ENCODE data around the gene BCL2L14. TPM values are rescaled to one million over a fixed set of nuclear protein-coding genes. Genes with fewer than 3 reads are reported as not detected.
A peak's percentile ranks its signal among the peaks of the same experiment; 100 is the strongest.

The BCL2L14 gene
- total and polyA plus RNA-seq, 2 of the 13 experiments (the other 11 are each of a cell fraction or from before 2014, with no cell fraction given): 0.11 TPM; not detected in 1

- TF ChIP-seq NFAT5 (CRISPR knock-in tag; IDR thresholded peaks at IDR 0.05) (no peak), ZGPAT (CRISPR knock-in tag; IDR thresholded peaks at IDR 0.05) (peak; percentile 40; the same call in 1 of the 2 replicates), ZFP36 (IDR thresholded peaks at IDR 0.05; ENCODE audit: borderline replicate concordance, low read depth, low read length, partially characterized antibody) (no peak), NFYB (CRISPR knock-in tag; IDR thresholded peaks at IDR 0.05) (no peak), ZNF691 (CRISPR knock-in tag; IDR thresholded peaks at IDR 0.05; ENCODE audit: borderline replicate concordance, low read depth) (no peak), ZNF749 (CRISPR knock-in tag; IDR thresholded peaks at IDR 0.05; ENCODE audit: borderline replicate concordance) (no peak), NR2F6 (IDR thresholded peaks at IDR 0.05) (0 out of 2 replicates have a peak, but pooled peaks have one; percentile 11), NR2F6 (CRISPR knock-in tag; IDR thresholded peaks at IDR 0.05) (peak; percentile 45; the same call in 1 of the 2 replicates), ZNF7 (CRISPR knock-in tag; IDR thresholded peaks at IDR 0.05) (no peak), ZFY (CRISPR knock-in tag; IDR thresholded peaks at IDR 0.05) (no peak), MLXIP (CRISPR knock-in tag; IDR thresholded peaks at IDR 0.05; ENCODE audit: borderline replicate concordance) (no peak), FOXP1 (IDR thresholded peaks at IDR 0.05) (no peak), FOXP1 (CRISPR knock-in tag; IDR thresholded peaks at IDR 0.05) (0 out of 2 replicates have a peak, but pooled peaks have one; percentile 23), ZXDC (CRISPR knock-in tag; IDR thresholded peaks at IDR 0.05) (no peak), ZMYM4 (CRISPR knock-in tag; IDR thresholded peaks at IDR 0.05) (no peak), ZC3H4 (CRISPR knock-in tag; IDR thresholded peaks at IDR 0.05; ENCODE audit: borderline replicate concordance) (no peak), POLR2AphosphoS2 (IDR thresholded peaks at IDR 0.05; ENCODE audit: low read depth, low read length) (no peak), JARID2 (CRISPR knock-in tag; IDR thresholded peaks at IDR 0.05; ENCODE audit: insufficient replicate concordance) (no peak), RARA (CRISPR knock-in tag; IDR thresholded peaks at IDR 0.05) (peak; percentile 90)
These were observed 24.3 kb downstream of the BCL2L14 start (continued) for GRCh38 chr12:12095021-12095420.
